Left kidney (tissue), 1 donor: ENCODE data around the gene FOXP1. TPM values are rescaled to one million over a fixed set of nuclear protein-coding genes. Genes with fewer than 3 reads are reported as not detected.

ENCODE experiments used
- polyA plus RNA-seq: library from polyadenylated mRNA; unstranded; fragments of 120-200 nt; gene quantifications from one replicate; pipeline ENCODE4 v1.2.1, GENCODE V29; 2013; ENCODE audit not compliant: insufficient read length

Gene FOXP1
- polyA plus RNA-seq, 1 donor: 46.7 TPM

Other genes with a start within 250 kb of the FOXP1 start
- 13.1 TPM for gene EIF4E3, start 141.7 kb upstream of the FOXP1 start, polyA plus RNA-seq
- gene GPR27, start 170.1 kb upstream of the FOXP1 start, polyA plus RNA-seq: 8.7 TPM
- gene PROK2, start 201.4 kb upstream of the FOXP1 start, polyA plus RNA-seq: 0.08 TPM